HL-60 (cell line): ENCODE results near the gene MTTP.

Experiments
- CTCF ChIP-seq: IDR thresholded peaks from one replicate; pipeline ENCODE4 v1.5.1; 2011; ENCODE audit warnings: low read length, control low read depth, inconsistent platforms; ENCODE audit not compliant: insufficient read depth
- GABPA ChIP-seq: IDR thresholded peaks from 2 replicates; pipeline ENCODE4 v1.6.1; 2012; ENCODE audit warnings: low read depth
- POLR2AphosphoS5 ChIP-seq: IDR thresholded peaks from 2 replicates; pipeline ENCODE4 v1.6.1; 2012; ENCODE audit warnings: low read depth
- REST ChIP-seq: IDR thresholded peaks from 2 replicates; pipeline ENCODE4 v1.6.1; 2012; ENCODE audit warnings: low read depth; ENCODE audit not compliant: insufficient replicate concordance

- TF ChIP-seq CTCF (no peak), REST (no peak), GABPA (no peak), POLR2AphosphoS5 (no peak)
Observed at GRCh38 chr4:99591757-99592156, 17.1 kb downstream of the MTTP start.
